Measurements from ENCODE around the gene ZNF76.

Gene ZNF76

DNA sequence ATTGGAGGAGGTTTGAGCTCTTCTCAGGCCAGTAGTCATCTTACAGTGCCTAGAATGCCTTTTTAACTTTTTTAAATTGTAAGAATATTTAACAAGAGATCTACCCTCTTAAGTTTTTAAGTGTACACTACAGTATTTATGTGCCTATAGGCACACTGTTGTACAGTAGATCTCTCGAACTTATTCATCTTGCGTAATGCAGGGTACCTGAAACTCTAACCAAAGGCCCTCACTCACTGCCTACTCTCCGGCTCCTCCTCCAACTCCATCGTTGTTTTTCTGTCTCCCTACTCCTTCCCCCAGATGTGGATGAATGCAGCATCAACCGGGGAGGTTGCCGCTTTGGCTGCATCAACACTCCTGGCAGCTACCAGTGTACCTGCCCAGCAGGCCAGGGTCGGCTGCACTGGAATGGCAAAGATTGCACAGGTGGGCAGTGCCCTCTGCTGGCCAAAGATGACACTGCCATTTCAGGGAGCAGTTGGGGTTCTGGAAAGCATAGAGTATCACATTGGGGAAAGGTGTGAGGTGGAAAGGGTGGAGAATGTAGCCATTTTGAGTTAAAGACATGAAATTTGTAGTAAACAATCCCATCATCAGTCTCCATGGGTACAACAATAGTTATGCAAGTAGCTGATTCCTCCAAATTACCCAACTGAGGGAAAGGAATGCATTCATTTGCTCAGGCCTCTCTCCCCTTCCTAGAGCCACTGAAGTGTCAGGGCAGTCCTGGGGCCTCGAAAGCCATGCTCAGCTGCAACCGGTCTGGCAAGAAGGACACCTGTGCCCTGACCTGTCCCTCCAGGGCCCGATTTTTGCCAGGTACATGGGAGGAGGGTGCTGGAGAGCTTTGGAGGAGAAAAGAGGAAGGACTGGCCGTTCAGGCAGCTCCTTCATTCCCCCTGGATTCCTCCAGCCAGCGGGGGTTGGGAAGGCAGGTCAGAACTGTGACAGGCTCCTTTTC is 18.4 kb upstream of the ZNF76 start:
- no peaks in the 10 kb centered on the region for H4K20me1 ChIP-seq (ENCODE audit: low read depth, low read length)
- no peaks in the 10 kb centered on the region for H3K9me2 ChIP-seq (replicated peaks; ENCODE audit: insufficient read depth, low read length)
- no peaks in the 10 kb centered on the region for H3K79me2 ChIP-seq (ENCODE audit: insufficient read depth, low read length)
- H3K27me3 ChIP-seq (ENCODE audit: low read length), result no peaks in the 10 kb centered on the region
- H3K9ac ChIP-seq (ENCODE audit: low read length), result no peak overlapping the region
- TF ChIP-seq, protein P1, sequence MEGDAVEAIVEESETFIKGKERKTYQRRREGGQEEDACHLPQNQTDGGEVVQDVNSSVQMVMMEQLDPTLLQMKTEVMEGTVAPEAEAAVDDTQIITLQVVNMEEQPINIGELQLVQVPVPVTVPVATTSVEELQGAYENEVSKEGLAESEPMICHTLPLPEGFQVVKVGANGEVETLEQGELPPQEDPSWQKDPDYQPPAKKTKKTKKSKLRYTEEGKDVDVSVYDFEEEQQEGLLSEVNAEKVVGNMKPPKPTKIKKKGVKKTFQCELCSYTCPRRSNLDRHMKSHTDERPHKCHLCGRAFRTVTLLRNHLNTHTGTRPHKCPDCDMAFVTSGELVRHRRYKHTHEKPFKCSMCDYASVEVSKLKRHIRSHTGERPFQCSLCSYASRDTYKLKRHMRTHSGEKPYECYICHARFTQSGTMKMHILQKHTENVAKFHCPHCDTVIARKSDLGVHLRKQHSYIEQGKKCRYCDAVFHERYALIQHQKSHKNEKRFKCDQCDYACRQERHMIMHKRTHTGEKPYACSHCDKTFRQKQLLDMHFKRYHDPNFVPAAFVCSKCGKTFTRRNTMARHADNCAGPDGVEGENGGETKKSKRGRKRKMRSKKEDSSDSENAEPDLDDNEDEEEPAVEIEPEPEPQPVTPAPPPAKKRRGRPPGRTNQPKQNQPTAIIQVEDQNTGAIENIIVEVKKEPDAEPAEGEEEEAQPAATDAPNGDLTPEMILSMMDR (IDR thresholded peaks at IDR 0.05; ENCODE audit: insufficient read depth, low read length, poor library complexity, severe bottlenecking), result peak; percentile 100
- TF ChIP-seq EZH2phosphoT487 (conservative IDR thresholded peaks at IDR 0.05; ENCODE audit: low read length), result no peak
- H2AFZ ChIP-seq (ENCODE audit: low read depth, low read length, severe bottlenecking), result no peak overlapping the region
- no peaks in the 10 kb centered on the region for H3K36me3 ChIP-seq (ENCODE audit: low read length)
- H3K27ac ChIP-seq (ENCODE audit: low read depth, low read length), result no peak overlapping the region
- no peaks in the 10 kb centered on the region for H3F3A ChIP-seq (ENCODE audit: insufficient read depth)
- H3K9me3 ChIP-seq (ENCODE audit: insufficient read depth, low read length), result no peaks in the 10 kb centered on the region
- no peak overlapping the region for H3K4me3 ChIP-seq (ENCODE audit: insufficient read depth, low read length, poor library complexity, severe bottlenecking)
- H3K4me2 ChIP-seq (ENCODE audit: low read depth, low read length, poor library complexity, severe bottlenecking), result no peak overlapping the region

DNA sequence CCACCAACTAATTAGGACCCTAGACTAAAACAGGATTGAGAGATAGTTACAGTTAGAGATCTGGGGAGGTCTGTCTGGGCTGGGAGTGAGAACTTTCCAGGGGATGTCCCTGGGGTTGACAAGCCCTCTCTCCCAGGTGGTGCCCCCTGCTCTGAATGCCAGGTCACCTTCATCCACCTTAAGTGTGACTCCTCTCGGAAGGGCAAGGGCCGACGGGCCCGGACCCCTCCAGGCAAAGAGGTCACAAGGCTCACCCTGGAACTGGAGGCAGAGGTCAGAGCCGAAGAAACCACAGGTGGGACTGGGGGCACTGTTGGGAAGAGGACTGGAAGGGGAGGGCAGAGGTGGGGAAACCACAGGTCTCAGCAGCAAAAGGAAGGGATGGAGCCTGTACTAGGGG is 17.0 kb upstream of the ZNF76 start:
- no peaks in the 10 kb centered on the region for H3K9me2 ChIP-seq (replicated peaks; ENCODE audit: insufficient read depth, low read length)
- H3K4me2 ChIP-seq (ENCODE audit: low read depth, low read length, poor library complexity, severe bottlenecking), result no peak overlapping the region
- H3K36me3 ChIP-seq (ENCODE audit: low read length), result no peaks in the 10 kb centered on the region
- no peaks in the 10 kb centered on the region for H3K27me3 ChIP-seq (ENCODE audit: low read length)
- H2AFZ ChIP-seq (ENCODE audit: low read depth, low read length, severe bottlenecking), result no peak overlapping the region
- TF ChIP-seq, protein P1 (IDR thresholded peaks at IDR 0.05; ENCODE audit: insufficient read depth, low read length, poor library complexity, severe bottlenecking), result no peak
- TF ChIP-seq EZH2phosphoT487 (conservative IDR thresholded peaks at IDR 0.05; ENCODE audit: low read length), result no peak
- no peak overlapping the region for H3K9ac ChIP-seq (ENCODE audit: low read length)
- no peaks in the 10 kb centered on the region for H3F3A ChIP-seq (ENCODE audit: insufficient read depth)
- H3K79me2 ChIP-seq (ENCODE audit: insufficient read depth, low read length), result no peaks in the 10 kb centered on the region
- H3K9me3 ChIP-seq (ENCODE audit: insufficient read depth, low read length), result no peaks in the 10 kb centered on the region
- H3K27ac ChIP-seq (ENCODE audit: low read depth, low read length), result no peak overlapping the region
- no peak overlapping the region for H3K4me3 ChIP-seq (ENCODE audit: insufficient read depth, low read length, poor library complexity, severe bottlenecking)
- no peaks in the 10 kb centered on the region for H4K20me1 ChIP-seq (ENCODE audit: low read depth, low read length)

DNA sequence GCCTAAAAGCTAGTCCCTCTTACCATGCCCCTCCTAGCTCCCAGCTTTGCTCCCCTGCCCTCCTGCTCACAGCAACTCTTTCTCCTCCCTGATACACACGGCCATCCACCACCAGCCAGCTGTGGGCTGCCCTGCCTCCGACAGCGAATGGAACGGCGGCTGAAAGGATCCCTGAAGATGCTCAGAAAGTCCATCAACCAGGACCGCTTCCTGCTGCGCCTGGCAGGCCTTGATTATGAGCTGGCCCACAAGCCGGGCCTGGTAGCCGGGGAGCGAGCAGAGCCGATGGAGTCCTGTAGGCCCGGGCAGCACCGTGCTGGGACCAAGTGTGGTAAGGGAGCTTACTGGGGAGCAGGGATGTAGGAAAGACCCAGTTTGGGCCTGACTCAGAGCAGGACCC is 16.6 kb upstream of the ZNF76 start:
- Histone ChIP-seq H3K27me3 (ENCODE audit: low read length) (no peaks in the 10 kb centered on the region), H3K27ac (ENCODE audit: low read depth, low read length) (no peak overlapping the region), H2AFZ (ENCODE audit: low read depth, low read length, severe bottlenecking) (no peak overlapping the region), H3F3A (ENCODE audit: insufficient read depth) (no peaks in the 10 kb centered on the region), H3K9me3 (ENCODE audit: insufficient read depth, low read length) (no peaks in the 10 kb centered on the region), H3K9ac (ENCODE audit: low read length) (no peak overlapping the region), H4K20me1 (ENCODE audit: low read depth, low read length) (no peaks in the 10 kb centered on the region), H3K36me3 (ENCODE audit: low read length) (no peaks in the 10 kb centered on the region), H3K4me3 (ENCODE audit: insufficient read depth, low read length, poor library complexity, severe bottlenecking) (no peak overlapping the region), H3K4me2 (ENCODE audit: low read depth, low read length, poor library complexity, severe bottlenecking) (no peak overlapping the region), H3K9me2 (replicated peaks; ENCODE audit: insufficient read depth, low read length) (no peaks in the 10 kb centered on the region), H3K79me2 (ENCODE audit: insufficient read depth, low read length) (no peaks in the 10 kb centered on the region)
- TF ChIP-seq, protein P1 (IDR thresholded peaks at IDR 0.05; ENCODE audit: insufficient read depth, low read length, poor library complexity, severe bottlenecking), result no peak
- TF ChIP-seq EZH2phosphoT487 (conservative IDR thresholded peaks at IDR 0.05; ENCODE audit: low read length), result no peak
